Omental fat pad (tissue), 4 donors: ENCODE measurements around the gene OR52N4. TPM values are rescaled to one million over a fixed set of nuclear protein-coding genes. Genes with fewer than 3 reads are reported as not detected.
A peak's percentile ranks its signal among the peaks of the same experiment; 100 is the strongest.
"Not testable (repeated sequence)": the region's sequence is repeated elsewhere in the genome, so short reads cannot be mapped to it uniquely, and the experiment has no call there.

Experiments used
- ATAC-seq: fragments of 150-250 bp; one replicate; pipeline ENCODE4 v1.9.1; 2016; ENCODE audit warnings: mild to moderate bottlenecking, moderate library complexity; ENCODE audit not compliant: low FRiP score
- DNase-seq: peaks from one replicate; pipeline ENCODE4 v3.0.0-alpha.2; 2019; ENCODE audit warnings: low spot score
- CTCF ChIP-seq, 3 donors: fragments of 450-650 bp; IDR thresholded peaks; one replicate each; pipeline ENCODE4 v1.5.1; 2016 to 2017; ENCODE audit warnings: antibody characterized with exemption in 3 of 3, mild to moderate bottlenecking in 3 of 3, moderate library complexity in 2 of 3
- total RNA-seq, 4 donors: library from RNA; depleted of rRNA; stranded (reverse); fragments of >200 nt; gene quantifications; one replicate each; pipeline ENCODE4 v1.1.0, GENCODE V29; 2016

Gene OR52N4
- under 1 TPM in 1 of 4 donors, not detected in 3; 0.72 TPM for total RNA-seq

- DNase-seq: no peak
- TF ChIP-seq CTCF (IDR thresholded peaks at IDR 0.05): no peak
- ATAC-seq: no peak
Observed at GRCh38 chr11:5753943-5754342, at the start of gene OR52N4. TSS of gene OR52N4 (plus strand) at chr11:5754243. CDS start at chr11:5754741, 498 bp downstream.

GRCh38 chr11:5705688-5706087 lies 48.4 kb upstream of the OR52N4 start:
- TF ChIP-seq CTCF (IDR thresholded peaks at IDR 0.05): no peak
- DNase-seq: no peak
- ATAC-seq: no peak

GRCh38 chr11:5712507-5712906 lies 41.5 kb upstream of the OR52N4 start:
- no peak for TF ChIP-seq CTCF (IDR thresholded peaks at IDR 0.05)
- ATAC-seq (peak; percentile 37), DNase-seq (no peak)

- no peak for TF ChIP-seq CTCF (IDR thresholded peaks at IDR 0.05)
- ATAC-seq: no peak
- no peak for DNase-seq
Observed at GRCh38 chr11:5713695-5714094, 40.3 kb upstream of the OR52N4 start.

GRCh38 chr11:5716518-5716917 lies 37.5 kb upstream of the OR52N4 start:
- not testable (repeated sequence) for ATAC-seq, DNase-seq

- ATAC-seq (no peak), DNase-seq (no peak)
- TF ChIP-seq CTCF (IDR thresholded peaks at IDR 0.05): no peak
Observed at GRCh38 chr11:5719703-5720495, 34.1 kb upstream of the OR52N4 start.

- DNase-seq: no peak
- no peak for ATAC-seq
- no peak for TF ChIP-seq CTCF (IDR thresholded peaks at IDR 0.05)
Observed at GRCh38 chr11:5722622-5723021, 31.4 kb upstream of the OR52N4 start.
